Measurements from ENCODE around the gene GPSM1. TPM values are rescaled to one million over a fixed set of nuclear protein-coding genes. Genes with fewer than 3 reads are reported as not detected.
"Not testable (repeated sequence)": the region's sequence is repeated elsewhere in the genome, so short reads cannot be mapped to it uniquely, and the experiment has no call there.

Gene GPSM1
- total RNA-seq, 1 donor = 54.8 TPM

DNA sequence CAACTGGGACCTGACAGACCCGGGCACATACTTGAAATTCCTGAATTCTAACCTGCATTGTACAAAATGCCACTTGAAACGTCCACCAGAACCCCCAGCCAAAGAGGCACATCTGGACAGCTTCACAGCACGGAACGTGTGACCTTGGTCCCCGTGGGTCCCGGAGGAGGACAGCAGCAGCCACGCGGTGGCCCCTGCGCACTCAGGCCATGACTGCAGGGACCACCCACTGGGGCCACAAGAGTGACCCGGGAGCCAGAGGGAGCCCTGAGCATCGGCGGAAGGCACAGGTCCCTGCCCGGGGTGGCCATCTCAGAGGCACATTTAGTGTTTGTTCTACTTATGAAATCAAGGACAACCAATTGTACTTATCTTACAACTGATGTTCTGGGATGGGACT, 74.7 kb downstream of the GPSM1 start:
- TF ChIP-seq, protein P1, sequence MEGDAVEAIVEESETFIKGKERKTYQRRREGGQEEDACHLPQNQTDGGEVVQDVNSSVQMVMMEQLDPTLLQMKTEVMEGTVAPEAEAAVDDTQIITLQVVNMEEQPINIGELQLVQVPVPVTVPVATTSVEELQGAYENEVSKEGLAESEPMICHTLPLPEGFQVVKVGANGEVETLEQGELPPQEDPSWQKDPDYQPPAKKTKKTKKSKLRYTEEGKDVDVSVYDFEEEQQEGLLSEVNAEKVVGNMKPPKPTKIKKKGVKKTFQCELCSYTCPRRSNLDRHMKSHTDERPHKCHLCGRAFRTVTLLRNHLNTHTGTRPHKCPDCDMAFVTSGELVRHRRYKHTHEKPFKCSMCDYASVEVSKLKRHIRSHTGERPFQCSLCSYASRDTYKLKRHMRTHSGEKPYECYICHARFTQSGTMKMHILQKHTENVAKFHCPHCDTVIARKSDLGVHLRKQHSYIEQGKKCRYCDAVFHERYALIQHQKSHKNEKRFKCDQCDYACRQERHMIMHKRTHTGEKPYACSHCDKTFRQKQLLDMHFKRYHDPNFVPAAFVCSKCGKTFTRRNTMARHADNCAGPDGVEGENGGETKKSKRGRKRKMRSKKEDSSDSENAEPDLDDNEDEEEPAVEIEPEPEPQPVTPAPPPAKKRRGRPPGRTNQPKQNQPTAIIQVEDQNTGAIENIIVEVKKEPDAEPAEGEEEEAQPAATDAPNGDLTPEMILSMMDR (IDR thresholded peaks at IDR 0.05; ENCODE audit: insufficient read depth, low read depth, low read length) = no peak
- no peak for DNase-seq (ENCODE audit: low read depth)
- no peak overlapping the region for H3K4me3 ChIP-seq (ENCODE audit: low read depth, low read length)

DNA sequence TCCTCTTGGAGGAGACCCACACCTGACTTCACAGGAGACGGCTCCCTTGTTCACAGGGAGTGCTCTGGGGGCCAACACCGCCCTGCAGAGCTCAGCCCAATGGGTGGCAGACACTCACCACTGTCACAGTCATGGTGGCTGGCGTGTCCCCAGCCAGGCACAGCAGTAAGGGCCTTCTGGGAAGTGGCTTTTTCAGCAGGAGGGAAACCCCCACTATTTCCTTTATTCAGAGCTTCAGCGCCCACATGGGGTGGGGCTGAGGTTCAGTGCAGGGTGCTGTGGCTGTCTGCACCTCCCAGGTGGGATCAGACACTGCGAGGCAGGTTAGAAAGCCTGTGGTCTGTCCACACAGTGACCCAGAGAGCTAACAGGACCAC, 76.2 kb downstream of the GPSM1 start:
- no peak for DNase-seq (ENCODE audit: low read depth)
- TF ChIP-seq, protein P1 (IDR thresholded peaks at IDR 0.05; ENCODE audit: insufficient read depth, low read depth, low read length) = no peak
- H3K4me3 ChIP-seq (ENCODE audit: low read depth, low read length) = no peak overlapping the region

DNA sequence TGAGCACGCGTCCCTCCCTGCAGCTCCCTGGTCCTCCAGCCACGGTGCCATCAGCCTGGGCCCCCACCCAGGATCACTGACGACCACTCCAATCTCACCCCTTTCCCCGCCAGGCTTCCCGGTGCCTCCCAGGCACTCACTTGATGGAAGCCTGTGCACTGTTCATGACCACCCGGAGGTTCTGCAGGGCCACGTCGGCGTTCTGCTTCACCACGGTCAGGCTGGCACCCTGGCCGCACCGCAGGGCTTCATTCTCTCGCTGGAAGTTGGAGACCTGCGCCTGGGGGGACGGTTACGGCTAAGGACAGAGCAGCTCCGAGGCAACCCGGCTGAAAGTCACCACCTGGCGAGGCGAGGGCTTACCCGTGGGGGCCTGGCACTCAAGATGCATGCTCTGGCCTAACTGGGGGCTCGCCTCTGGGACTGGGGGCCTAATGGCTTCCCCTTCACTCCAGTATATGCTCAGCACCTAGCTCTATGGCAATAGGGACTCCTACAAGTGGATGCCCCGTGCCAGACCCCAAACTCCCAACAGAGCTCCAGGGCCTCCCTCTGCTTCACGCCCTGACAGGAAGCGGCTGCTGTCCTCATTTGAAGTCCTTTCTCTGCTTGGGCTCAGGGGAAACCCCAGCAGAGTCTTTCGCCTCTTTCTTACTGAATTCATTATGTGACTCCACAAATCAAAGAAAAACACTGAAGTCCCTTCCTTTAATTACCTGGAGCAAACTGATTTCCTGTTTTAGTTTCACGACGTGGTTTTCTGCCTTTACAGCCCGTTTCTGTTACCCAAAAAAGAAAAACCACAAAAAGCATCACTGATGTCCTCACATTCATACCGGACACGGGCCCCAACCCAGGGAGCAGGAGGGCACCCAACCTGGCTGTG, 76.8 kb downstream of the GPSM1 start:
- no peak overlapping the region for H3K4me3 ChIP-seq (ENCODE audit: low read depth, low read length)
- DNase-seq (ENCODE audit: low read depth) = no peak
- TF ChIP-seq, protein P1 (IDR thresholded peaks at IDR 0.05; ENCODE audit: insufficient read depth, low read depth, low read length) = no peak

GRCh38 chr9:136404801-136405136, 77.4 kb downstream of the GPSM1 start:
- DNase-seq (ENCODE audit: low read depth) = no peak
- TF ChIP-seq, protein P1 (IDR thresholded peaks at IDR 0.05; ENCODE audit: insufficient read depth, low read depth, low read length) = no peak
- H3K4me3 ChIP-seq (ENCODE audit: low read depth, low read length) = no peak overlapping the region

DNA sequence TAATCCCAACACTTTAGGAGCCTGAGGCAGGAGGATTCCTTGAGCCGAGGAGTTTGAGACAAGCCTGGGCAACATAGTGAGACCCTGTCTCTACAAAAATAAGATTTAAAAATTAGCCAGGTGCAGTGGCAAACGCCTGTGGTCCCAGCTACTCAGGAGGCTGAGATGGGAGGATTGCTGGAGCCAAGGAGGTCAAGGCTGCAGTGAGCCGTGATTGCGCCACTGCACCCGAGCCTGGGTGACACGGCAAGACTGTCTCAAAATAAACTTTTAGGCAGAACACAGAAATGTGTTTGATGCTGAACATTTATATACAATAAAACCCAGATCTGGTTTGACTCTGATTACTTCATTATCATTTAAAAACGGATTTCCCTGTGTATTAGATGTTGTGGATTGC, 78.1 kb downstream of the GPSM1 start:
- DNase-seq (ENCODE audit: low read depth) = no peak
- H3K4me3 ChIP-seq (ENCODE audit: low read depth, low read length) = no peak overlapping the region
- TF ChIP-seq, protein P1 (IDR thresholded peaks at IDR 0.05; ENCODE audit: insufficient read depth, low read depth, low read length) = no peak

DNA sequence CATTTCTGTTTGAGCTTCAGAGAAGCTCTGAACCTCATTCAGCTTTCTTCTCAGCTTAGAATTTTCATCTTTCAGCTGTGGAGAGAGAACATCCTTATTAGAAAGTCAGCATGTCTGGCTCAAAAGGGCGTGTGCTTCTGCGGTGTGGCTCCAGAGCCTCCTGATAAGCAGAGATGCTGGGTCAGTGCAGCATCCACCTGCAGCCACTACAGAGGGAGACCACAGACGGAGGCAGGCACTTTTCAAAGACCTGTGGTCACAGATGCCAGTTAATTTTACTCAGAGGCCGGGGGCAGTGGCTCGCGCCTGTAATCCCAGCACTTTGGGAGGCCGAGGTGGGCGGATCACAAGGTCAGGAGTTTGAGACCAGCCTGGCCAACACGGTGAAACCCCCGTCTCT, 78.6 kb downstream of the GPSM1 start:
- DNase-seq (ENCODE audit: low read depth); H3K4me3 ChIP-seq (ENCODE audit: low read depth, low read length): not testable (repeated sequence)

- DNase-seq (ENCODE audit: low read depth) = not testable (repeated sequence)
These were observed 79.7 kb downstream of the GPSM1 start for GRCh38 chr9:136407061-136407460.

DNA sequence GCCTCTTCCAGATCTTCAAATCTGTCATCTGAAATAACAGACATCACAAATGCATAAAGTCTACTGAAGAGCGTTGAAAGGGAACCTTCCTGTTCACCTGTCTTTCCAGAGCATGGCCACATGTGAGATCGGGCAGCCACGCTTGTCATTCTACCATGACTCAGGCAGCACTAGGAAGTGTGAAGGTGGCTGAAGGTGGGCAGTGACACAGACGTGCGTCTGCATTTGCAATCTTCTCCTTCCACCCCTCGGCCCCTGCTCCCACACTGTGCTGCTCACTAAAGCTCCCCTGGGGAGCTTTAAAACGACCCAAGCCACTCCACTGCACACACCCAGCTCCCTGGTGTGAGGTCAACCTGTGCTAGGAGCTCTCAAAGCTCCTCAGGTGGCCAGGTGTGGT, 80.6 kb downstream of the GPSM1 start:
- TF ChIP-seq, protein P1 (IDR thresholded peaks at IDR 0.05; ENCODE audit: insufficient read depth, low read depth, low read length) = no peak
- no peak overlapping the region for H3K4me3 ChIP-seq (ENCODE audit: low read depth, low read length)
- no peak for DNase-seq (ENCODE audit: low read depth)

More at GRCh38 chr9:136407061-136407460, 79.7 kb downstream of the GPSM1 start:
- H3K4me3 ChIP-seq (ENCODE audit: low read depth, low read length) = not testable (repeated sequence)
